Measurements from ENCODE around the gene LRRN4CL.
A peak's percentile ranks its signal among the peaks of the same experiment; 100 is the strongest.
"Not testable (repeated sequence)": the region's sequence is repeated elsewhere in the genome, so short reads cannot be mapped to it uniquely, and the experiment has no call there.

LRRN4CL gene

GRCh38 chr11:62675415-62675814 is 13.9 kb downstream of the LRRN4CL start:
- not testable (repeated sequence) for DNase-seq

- no peak for DNase-seq
These were observed 16.2 kb downstream of the LRRN4CL start for GRCh38 chr11:62673196-62673525.

GRCh38 chr11:62671608-62672389 is 17.5 kb downstream of the LRRN4CL start, which contains the start of the genes LBHD1 and UQCC3:
Gene LBHD1 (minus strand): TSS chr11:62672267. CDS start chr11:62670031, 2,236 bp downstream.
Gene UQCC3 (plus strand): TSS chr11:62671673. CDS start chr11:62671746, 73 bp downstream.
- DNase-seq, result peak; percentile 91

GRCh38 chr11:62671236-62671607 is 18.1 kb downstream of the LRRN4CL start:
- DNase-seq, result no peak

- DNase-seq, result no peak
These were observed 19.7 kb downstream of the LRRN4CL start for GRCh38 chr11:62669420-62670161.

GRCh38 chr11:62667460-62667859 is 21.9 kb downstream of the LRRN4CL start:
- DNase-seq, result no peak

GRCh38 chr11:62666259-62666926 is 22.9 kb downstream of the LRRN4CL start:
- DNase-seq, result peak; percentile 79

- peak; percentile 90 for DNase-seq
These were observed 23.6 kb downstream of the LRRN4CL start for GRCh38 chr11:62665599-62666258.

- DNase-seq, result peak; percentile 99
These were observed 24.2 kb downstream of the LRRN4CL start, which contains the start of the genes C11orf98 and CSKMT for GRCh38 chr11:62665075-62665598. Gene C11orf98 (minus strand): TSS chr11:62665210. CDS start chr11:62665169, 41 bp downstream. Gene CSKMT (plus strand): TSS chr11:62665312. CDS start chr11:62665880, 568 bp downstream.

- no peak for DNase-seq
These were observed 24.8 kb downstream of the LRRN4CL start for GRCh38 chr11:62664405-62665074.

- no peak for DNase-seq
These were observed 32.4 kb downstream of the LRRN4CL start for GRCh38 chr11:62656796-62657429.

GRCh38 chr11:62654297-62654696 is 35.0 kb downstream of the LRRN4CL start:
- DNase-seq, result no peak

- no peak for DNase-seq
These were observed 36.9 kb downstream of the LRRN4CL start for GRCh38 chr11:62652161-62653006.

- DNase-seq, result not testable (repeated sequence)
These were observed 39.0 kb downstream of the LRRN4CL start for GRCh38 chr11:62650283-62650682.

GRCh38 chr11:62649486-62649885 is 39.8 kb downstream of the LRRN4CL start:
- no peak for DNase-seq

GRCh38 chr11:62648967-62649364 is 40.4 kb downstream of the LRRN4CL start:
- DNase-seq, result no peak

- DNase-seq, result no peak
These were observed 41.0 kb downstream of the LRRN4CL start for GRCh38 chr11:62648185-62648966.

- DNase-seq, result no peak
These were observed 41.7 kb downstream of the LRRN4CL start for GRCh38 chr11:62647609-62648005.

- no peak for DNase-seq
These were observed 42.3 kb downstream of the LRRN4CL start for GRCh38 chr11:62646825-62647608.

All from activated CD8-positive, alpha-beta memory T cell treated with anti-CD3 and anti-CD28 coated beads for 24 hours (primary cell).